Osteocyte (in vitro differentiated cells): ENCODE results near the gene GRAMD4. TPM values are rescaled to one million over a fixed set of nuclear protein-coding genes. Genes with fewer than 3 reads are reported as not detected.

Source experiments
- DNase-seq: peaks from one replicate; pipeline ENCODE4 v3.0.0; 2021; ENCODE audit warnings: mixed read lengths; ENCODE audit not compliant: unreplicated experiment; ENCODE audit errors: extremely low spot score
- H3K27ac Mint-ChIP-seq: one replicate; pipeline ENCODE4 v1.8.0; 2021; ENCODE audit warnings: mild to moderate bottlenecking, mixed read lengths; ENCODE audit not compliant: unreplicated experiment
- H3K27me3 Mint-ChIP-seq: one replicate; pipeline ENCODE4 v1.8.0; 2021; ENCODE audit warnings: mixed read lengths; ENCODE audit not compliant: unreplicated experiment
- H3K36me3 Mint-ChIP-seq: one replicate; pipeline ENCODE4 v1.8.0; 2021; ENCODE audit warnings: mixed read lengths; ENCODE audit not compliant: unreplicated experiment
- H3K4me1 Mint-ChIP-seq: one replicate; pipeline ENCODE4 v1.8.0; 2021; ENCODE audit warnings: mixed read lengths; ENCODE audit not compliant: unreplicated experiment
- H3K4me3 Mint-ChIP-seq: one replicate; pipeline ENCODE4 v1.8.0; 2021; ENCODE audit warnings: mild to moderate bottlenecking, moderate library complexity, mixed read lengths; ENCODE audit not compliant: unreplicated experiment
- H3K9me3 Mint-ChIP-seq: one replicate; pipeline ENCODE4 v1.8.0; 2021; ENCODE audit warnings: mixed read lengths; ENCODE audit not compliant: unreplicated experiment
- total RNA-seq: library from RNA; stranded (reverse); gene quantifications from 2 replicates; pipeline ENCODE4 v1.2.1, GENCODE V29; 2021
- TF ChIP-seq, protein P1 (sequence below): fragments of 200-600 bp; sonication (generic); IDR thresholded peaks from 2 replicates; pipeline ENCODE4 v1.5.0; 2021; ENCODE audit warnings: antibody characterized with exemption, mild to moderate bottlenecking, moderate library complexity

Gene GRAMD4
- total RNA-seq, 1 donor from 2014 or later = 37.4 TPM

DNA sequence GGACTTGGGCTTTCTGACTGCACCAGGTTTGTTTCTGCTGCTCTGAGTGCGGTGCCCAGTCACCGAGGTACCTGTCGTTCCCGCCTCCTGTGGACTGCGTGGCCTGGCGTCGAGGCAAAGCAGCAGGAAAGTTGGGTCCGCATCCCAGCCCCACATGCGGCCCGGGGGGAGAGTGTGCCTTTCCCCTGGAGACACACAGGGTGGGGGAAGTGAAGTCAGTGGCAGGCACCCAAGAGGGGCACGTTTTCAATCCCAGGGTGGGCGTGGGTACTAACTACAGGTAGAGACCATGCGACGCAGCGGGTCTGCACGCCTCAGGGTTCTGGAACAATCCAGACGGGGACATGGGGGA, 25.3 kb upstream of the GRAMD4 start:
- Mint-ChIP-seq H3K27ac (no peak overlapping the region), H3K27me3 (no peaks in the 10 kb centered on the region), H3K4me1 (peaks cover 15% of the 10 kb centered on the region), H3K4me3 (no peak overlapping the region), H3K9me3 (no peaks in the 10 kb centered on the region), H3K36me3 (no peaks in the 10 kb centered on the region)
- TF ChIP-seq, protein P1, sequence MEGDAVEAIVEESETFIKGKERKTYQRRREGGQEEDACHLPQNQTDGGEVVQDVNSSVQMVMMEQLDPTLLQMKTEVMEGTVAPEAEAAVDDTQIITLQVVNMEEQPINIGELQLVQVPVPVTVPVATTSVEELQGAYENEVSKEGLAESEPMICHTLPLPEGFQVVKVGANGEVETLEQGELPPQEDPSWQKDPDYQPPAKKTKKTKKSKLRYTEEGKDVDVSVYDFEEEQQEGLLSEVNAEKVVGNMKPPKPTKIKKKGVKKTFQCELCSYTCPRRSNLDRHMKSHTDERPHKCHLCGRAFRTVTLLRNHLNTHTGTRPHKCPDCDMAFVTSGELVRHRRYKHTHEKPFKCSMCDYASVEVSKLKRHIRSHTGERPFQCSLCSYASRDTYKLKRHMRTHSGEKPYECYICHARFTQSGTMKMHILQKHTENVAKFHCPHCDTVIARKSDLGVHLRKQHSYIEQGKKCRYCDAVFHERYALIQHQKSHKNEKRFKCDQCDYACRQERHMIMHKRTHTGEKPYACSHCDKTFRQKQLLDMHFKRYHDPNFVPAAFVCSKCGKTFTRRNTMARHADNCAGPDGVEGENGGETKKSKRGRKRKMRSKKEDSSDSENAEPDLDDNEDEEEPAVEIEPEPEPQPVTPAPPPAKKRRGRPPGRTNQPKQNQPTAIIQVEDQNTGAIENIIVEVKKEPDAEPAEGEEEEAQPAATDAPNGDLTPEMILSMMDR = no peak
- DNase-seq = no peak

DNA sequence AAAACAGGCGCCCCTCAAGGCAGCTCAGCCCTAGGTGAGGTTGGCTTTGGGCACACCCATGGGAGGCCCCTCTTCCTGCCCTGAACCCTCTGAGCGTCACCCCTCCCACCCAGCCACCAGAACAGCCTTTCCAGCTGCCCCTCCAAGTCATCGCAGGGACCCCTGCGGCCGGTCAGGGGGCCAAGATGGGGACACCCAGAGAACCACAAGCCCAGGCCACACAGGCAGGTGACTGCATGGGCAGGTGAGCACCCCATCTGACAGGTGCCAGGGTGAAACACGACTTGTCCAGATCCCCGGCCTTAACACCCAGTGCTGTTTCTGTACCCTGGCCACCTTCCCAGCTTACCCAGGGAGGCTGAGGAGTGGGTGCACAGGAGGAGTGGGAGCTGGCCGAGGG, 24.6 kb upstream of the GRAMD4 start:
- no peaks in the 10 kb centered on the region for H3K36me3 Mint-ChIP-seq
- peaks cover 15% of the 10 kb centered on the region for H3K4me1 Mint-ChIP-seq
- H3K9me3 Mint-ChIP-seq = no peaks in the 10 kb centered on the region
- H3K27ac Mint-ChIP-seq = no peak overlapping the region
- no peaks in the 10 kb centered on the region for H3K27me3 Mint-ChIP-seq
- TF ChIP-seq, protein P1 = no peak
- H3K4me3 Mint-ChIP-seq = no peak overlapping the region
- no peak for DNase-seq

DNA sequence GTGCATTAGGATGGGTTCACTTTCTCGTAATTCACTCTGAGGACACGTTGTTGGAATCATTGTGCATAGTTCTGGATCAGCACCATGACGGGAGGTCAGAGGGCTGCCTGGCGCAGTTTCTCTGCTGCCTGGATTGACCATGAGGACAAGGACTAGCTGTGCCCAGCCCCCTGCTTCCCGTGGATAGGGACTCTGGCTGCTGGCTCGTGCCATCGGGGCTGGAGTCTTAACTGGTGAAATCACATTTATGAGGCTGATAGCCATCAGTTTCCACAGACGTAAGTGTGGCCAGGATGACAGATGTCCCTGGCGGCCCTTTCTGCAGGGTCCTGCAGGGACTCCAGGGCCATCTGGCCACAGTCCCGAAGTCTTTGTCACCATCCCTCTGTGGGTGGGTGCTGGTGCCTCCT, 24.1 kb upstream of the GRAMD4 start:
- peaks cover 15% of the 10 kb centered on the region for H3K4me1 Mint-ChIP-seq
- no peaks in the 10 kb centered on the region for H3K27me3 Mint-ChIP-seq
- no peak overlapping the region for H3K4me3 Mint-ChIP-seq
- H3K27ac Mint-ChIP-seq = no peak overlapping the region
- H3K9me3 Mint-ChIP-seq = no peaks in the 10 kb centered on the region
- H3K36me3 Mint-ChIP-seq = no peaks in the 10 kb centered on the region
- DNase-seq = no peak
- TF ChIP-seq, protein P1 = no peak

DNA sequence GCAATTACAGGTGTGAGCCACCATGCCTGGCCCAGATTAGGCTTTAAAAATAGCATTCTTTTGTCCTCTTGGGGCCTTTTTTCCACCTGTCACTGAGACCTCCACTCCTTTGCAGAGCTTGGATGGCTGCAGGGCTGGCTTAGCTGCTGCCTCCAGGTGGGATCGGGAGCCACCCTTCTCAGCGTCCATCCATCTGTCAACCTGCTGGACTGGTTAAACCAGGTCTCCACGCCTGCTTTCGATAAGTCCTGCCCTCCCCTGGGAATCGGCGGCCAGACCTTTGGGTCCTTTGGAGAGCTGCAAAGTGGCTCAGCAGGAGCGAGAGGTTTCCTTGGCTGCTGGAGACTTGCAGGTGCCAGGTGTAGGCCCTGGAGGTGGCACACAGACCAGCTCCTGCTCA, 23.4 kb upstream of the GRAMD4 start:
- H3K27me3 Mint-ChIP-seq = no peaks in the 10 kb centered on the region
- H3K4me1 Mint-ChIP-seq = peaks cover 14% of the 10 kb centered on the region
- H3K27ac Mint-ChIP-seq = no peak overlapping the region
- no peaks in the 10 kb centered on the region for H3K9me3 Mint-ChIP-seq
- H3K4me3 Mint-ChIP-seq = no peak overlapping the region
- no peak for DNase-seq
- H3K36me3 Mint-ChIP-seq = no peaks in the 10 kb centered on the region
- TF ChIP-seq, protein P1 = no peak

DNA sequence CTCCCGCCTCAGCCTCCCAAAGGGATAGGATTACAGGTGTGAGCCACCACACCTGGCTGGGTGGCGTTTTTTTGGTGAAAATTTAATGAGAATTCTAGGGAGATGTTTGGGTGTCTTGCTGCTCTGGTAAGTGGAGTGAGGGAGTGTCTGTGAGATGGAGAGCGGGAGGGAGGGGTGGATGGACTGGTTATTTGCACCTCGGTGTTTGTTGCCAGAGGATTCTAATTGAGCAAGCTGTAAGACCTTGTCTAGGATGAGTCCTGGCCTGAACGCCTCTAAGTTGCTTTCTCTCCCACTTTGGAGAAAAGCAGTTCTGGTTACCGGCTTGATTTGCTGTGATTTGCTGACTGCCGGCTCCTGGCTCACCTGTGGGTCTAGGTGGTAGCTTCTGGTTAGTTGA, 22.0 kb upstream of the GRAMD4 start:
- Mint-ChIP-seq H3K4me3 (no peak overlapping the region), H3K9me3 (no peaks in the 10 kb centered on the region), H3K4me1 (no peaks in the 10 kb centered on the region), H3K36me3 (no peaks in the 10 kb centered on the region), H3K27me3 (no peaks in the 10 kb centered on the region), H3K27ac (no peak overlapping the region)
- no peak for DNase-seq
- TF ChIP-seq, protein P1 = no peak
